ENCODE measurements around the gene NPDC1.

- TF ChIP-seq POLR2AphosphoS5 (IDR thresholded peaks at IDR 0.05), result no peak
- TF ChIP-seq, protein P1, sequence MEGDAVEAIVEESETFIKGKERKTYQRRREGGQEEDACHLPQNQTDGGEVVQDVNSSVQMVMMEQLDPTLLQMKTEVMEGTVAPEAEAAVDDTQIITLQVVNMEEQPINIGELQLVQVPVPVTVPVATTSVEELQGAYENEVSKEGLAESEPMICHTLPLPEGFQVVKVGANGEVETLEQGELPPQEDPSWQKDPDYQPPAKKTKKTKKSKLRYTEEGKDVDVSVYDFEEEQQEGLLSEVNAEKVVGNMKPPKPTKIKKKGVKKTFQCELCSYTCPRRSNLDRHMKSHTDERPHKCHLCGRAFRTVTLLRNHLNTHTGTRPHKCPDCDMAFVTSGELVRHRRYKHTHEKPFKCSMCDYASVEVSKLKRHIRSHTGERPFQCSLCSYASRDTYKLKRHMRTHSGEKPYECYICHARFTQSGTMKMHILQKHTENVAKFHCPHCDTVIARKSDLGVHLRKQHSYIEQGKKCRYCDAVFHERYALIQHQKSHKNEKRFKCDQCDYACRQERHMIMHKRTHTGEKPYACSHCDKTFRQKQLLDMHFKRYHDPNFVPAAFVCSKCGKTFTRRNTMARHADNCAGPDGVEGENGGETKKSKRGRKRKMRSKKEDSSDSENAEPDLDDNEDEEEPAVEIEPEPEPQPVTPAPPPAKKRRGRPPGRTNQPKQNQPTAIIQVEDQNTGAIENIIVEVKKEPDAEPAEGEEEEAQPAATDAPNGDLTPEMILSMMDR (IDR thresholded peaks at IDR 0.05), result no peak
- TF ChIP-seq POLR2A (IDR thresholded peaks at IDR 0.05; ENCODE audit: low read depth), result no peak
Measured at GRCh38 chr9:137009217-137009616, 36.8 kb downstream of the NPDC1 start.
